Measurements from ENCODE around the gene CDH4.
A peak's percentile ranks its signal among the peaks of the same experiment; 100 is the strongest.

CDH4 gene

GRCh38 chr20:61477451-61477861 is 225.4 kb downstream of the CDH4 start:
- Histone ChIP-seq H3K36me3 (ENCODE audit: control insufficient read depth in 2 of 2, insufficient read depth in 1 of 2, low read length in 2 of 2) (no peaks in the 10 kb centered on the region), H3K4me3 (ENCODE audit: low read depth, low read length) (no peak overlapping the region), H3K4me1 (ENCODE audit: control insufficient read depth, insufficient read depth, low read length) (no peaks in the 10 kb centered on the region), H3K27ac (ENCODE audit: extremely low read depth, low read depth, low read length) (no peak overlapping the region), H3K9me3 (ENCODE audit: control insufficient read depth, insufficient read depth, low read depth, low read length) (no peaks in the 10 kb centered on the region)
- CTCF ChIA-PET = interaction anchor here (0.9 to 1.0 kb wide), 2 partner anchors 215 to 397 kb away, joined by 4 to 5 read pairs; no protein-coding TSS in a partner anchor
- POLR2A ChIA-PET = no interaction called here
- peak; percentile 98 for TF ChIP-seq ZNF341 (tag by site-specific recombination; IDR thresholded peaks at IDR 0.05; ENCODE audit: low read depth)
- TF ChIP-seq ZEB2 (tag by site-specific recombination; IDR thresholded peaks at IDR 0.05) = no peak

- Histone ChIP-seq H3K9me3 (ENCODE audit: control insufficient read depth, insufficient read depth, low read depth, low read length) (no peaks in the 10 kb centered on the region), H3K36me3 (ENCODE audit: control insufficient read depth in 2 of 2, insufficient read depth in 1 of 2, low read length in 2 of 2) (no peaks in the 10 kb centered on the region), H3K27ac (ENCODE audit: extremely low read depth, low read depth, low read length) (no peak overlapping the region), H3K4me1 (ENCODE audit: control insufficient read depth, insufficient read depth, low read length) (no peaks in the 10 kb centered on the region), H3K4me3 (ENCODE audit: low read depth, low read length) (no peak overlapping the region)
- ChIA-PET CTCF (interaction anchor here (0.9 kb wide), 1 partner anchor 215 kb away, joined by 5 read pairs; no protein-coding TSS in a partner anchor), POLR2A (no interaction called here)
- TF ChIP-seq ZNF510 (tag by site-specific recombination; IDR thresholded peaks at IDR 0.05; ENCODE audit: insufficient replicate concordance) (no peak), ZFP69B (tag by site-specific recombination; IDR thresholded peaks at IDR 0.05) (no peak), ZNF658 (tag by site-specific recombination; IDR thresholded peaks at IDR 0.05) (no peak), PRDM6 (tag by site-specific recombination; IDR thresholded peaks at IDR 0.05) (no peak), ZNF561 (tag by site-specific recombination; IDR thresholded peaks at IDR 0.05; ENCODE audit: borderline replicate concordance) (no peak), PBX3 (CRISPR knock-in tag; IDR thresholded peaks at IDR 0.05) (no peak), ZNF335 (tag by site-specific recombination; conservative IDR thresholded peaks at IDR 0.05) (no peak), ZNF26 (tag by site-specific recombination; IDR thresholded peaks at IDR 0.05) (no peak), ZNF366 (tag by site-specific recombination; conservative IDR thresholded peaks at IDR 0.05) (no peak), HOXA7 (CRISPR knock-in tag; IDR thresholded peaks at IDR 0.05; ENCODE audit: borderline replicate concordance) (no peak), GLI4 (tag by site-specific recombination; IDR thresholded peaks at IDR 0.05) (no peak), ZBTB20 (tag by site-specific recombination; IDR thresholded peaks at IDR 0.05) (no peak), PRDM4 (tag by site-specific recombination; IDR thresholded peaks at IDR 0.05) (no peak), SP3 (tag by site-specific recombination; IDR thresholded peaks at IDR 0.05) (no peak), YY2 (tag by site-specific recombination; IDR thresholded peaks at IDR 0.05) (no peak), ZNF514 (tag by site-specific recombination; IDR thresholded peaks at IDR 0.05) (no peak), ZNF513 (tag by site-specific recombination; IDR thresholded peaks at IDR 0.05) (no peak), HIC1 (tag by site-specific recombination; IDR thresholded peaks at IDR 0.05) (no peak), ZNF449 (tag by site-specific recombination; IDR thresholded peaks at IDR 0.05) (no peak), ZNF48 (tag by site-specific recombination; IDR thresholded peaks at IDR 0.05) (no peak)
Observed at GRCh38 chr20:61478094-61478493, 226.0 kb downstream of the CDH4 start.
